Measurements from ENCODE around the gene MDP1.

DNA sequence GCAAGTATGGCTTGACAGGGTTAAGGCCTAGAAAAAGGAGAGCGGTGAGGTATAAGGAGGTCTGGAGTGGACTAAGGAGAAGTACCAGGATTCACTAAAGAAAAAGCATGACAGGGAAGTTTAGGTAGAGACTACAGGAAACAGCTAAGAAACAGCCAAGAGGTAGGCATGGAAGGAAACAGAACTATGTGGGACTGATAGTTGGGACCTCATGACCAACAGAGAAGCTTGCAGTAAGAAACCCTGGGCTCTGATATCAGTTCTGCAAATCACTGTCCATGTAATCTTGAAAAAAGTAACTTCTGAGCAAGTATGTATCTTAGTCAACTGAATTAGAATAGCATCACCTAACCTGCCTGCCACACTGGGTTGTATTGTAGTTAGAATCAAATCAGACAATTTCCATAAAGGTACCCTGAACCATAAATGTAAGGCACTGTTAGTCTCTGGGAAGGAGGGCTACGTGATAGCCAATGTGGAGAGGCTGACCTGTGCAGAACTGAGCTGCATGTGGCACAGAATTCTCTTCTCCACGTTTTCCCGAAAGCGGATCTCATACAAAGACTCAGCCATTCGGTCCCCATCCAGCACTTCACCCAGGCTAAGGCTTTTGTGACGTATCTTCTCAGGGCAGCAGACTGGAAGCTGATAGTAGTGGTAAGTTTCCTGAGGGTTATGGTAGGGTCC, 21.5 kb downstream of the MDP1 start:
- TF ChIP-seq CTCF (IDR thresholded peaks at IDR 0.05) (no peak), POLR2A (IDR thresholded peaks at IDR 0.05) (no peak)

Data from body of pancreas (tissue), 4 donors.